Mesenteric fat pad (tissue), 1 donor: Measurements from ENCODE around the gene BPIFB2. TPM values are rescaled to one million over a fixed set of nuclear protein-coding genes. Genes with fewer than 3 reads are reported as not detected.

Experiments used
- DNase-seq: peaks from one replicate; pipeline ENCODE4 v3.0.0-alpha.2; 2020; ENCODE audit warnings: low spot score
- total RNA-seq: library from RNA; stranded (reverse); fragmentation: NEBNext Ultra II Directional; extraction: Animal tissue kit (Norgen Biotek cat#: 25700); gene quantifications from one replicate; pipeline ENCODE4 v1.2.1, GENCODE V29; 2021
- donor health status: DM: yes; HTN: yes; CAD: no.

Gene BPIFB2
- total RNA-seq, 1 donor from 2014 or later, result not detected

GRCh38 chr20:33005908-33006775 is 1.4 kb upstream of the BPIFB2 start:
- DNase-seq, result no peak

- no peak for DNase-seq
These were observed 628 bp upstream of the BPIFB2 start for GRCh38 chr20:33006776-33007375.

GRCh38 chr20:33008336-33009213 is 1.1 kb downstream of the BPIFB2 start:
- DNase-seq, result no peak

GRCh38 chr20:33009214-33010132 is 2.0 kb downstream of the BPIFB2 start:
- no peak for DNase-seq

GRCh38 chr20:33010133-33010504 is 2.6 kb downstream of the BPIFB2 start:
- no peak for DNase-seq

GRCh38 chr20:33010674-33011449 is 3.4 kb downstream of the BPIFB2 start:
- no peak for DNase-seq

- no peak for DNase-seq
These were observed 5.1 kb downstream of the BPIFB2 start for GRCh38 chr20:33012327-33013189.

GRCh38 chr20:33013701-33014326 is 6.3 kb downstream of the BPIFB2 start:
- no peak for DNase-seq

- no peak for DNase-seq
These were observed 7.0 kb downstream of the BPIFB2 start for GRCh38 chr20:33014336-33015113.

GRCh38 chr20:33015114-33015484 is 7.6 kb downstream of the BPIFB2 start:
- no peak for DNase-seq

GRCh38 chr20:33015700-33016580 is 8.4 kb downstream of the BPIFB2 start:
- no peak for DNase-seq

GRCh38 chr20:33016581-33017109 is 9.1 kb downstream of the BPIFB2 start:
- DNase-seq, result no peak

GRCh38 chr20:33017542-33017941 is 10.0 kb downstream of the BPIFB2 start:
- no peak for DNase-seq

- no peak for DNase-seq
These were observed 10.8 kb downstream of the BPIFB2 start for GRCh38 chr20:33018169-33018931.

GRCh38 chr20:33019465-33020277 is 12.2 kb downstream of the BPIFB2 start:
- no peak for DNase-seq
